Right lobe of liver (tissue), 4 donors: ENCODE data around the gene SESTD1.

Experiments
- CTCF ChIP-seq, 4 donors: fragments of 200-600 bp in 3 of 4; fragments of 450-650 bp in 1 of 4; IDR thresholded peaks; one replicate each; pipeline versions ENCODE4 v1.5.1 to v1.8.0; 2016 to 2022; ENCODE audit warnings: antibody characterized with exemption in 4 of 4, mild to moderate bottlenecking in 2 of 4
- POLR2A ChIP-seq: fragments of 450-650 bp; IDR thresholded peaks from one replicate; pipeline ENCODE4 v1.6.1; 2017; ENCODE audit warnings: antibody characterized with exemption, mild to moderate bottlenecking
- donor health status: DM: no; HTN: no; CAD: no.
- donor health status: DM: no; HTN: no; CAD: no.
- donor health status: DM: no; HTN: yes; CAD: no.

GRCh38 chr2:179290329-179290728 is 25.7 kb upstream of the SESTD1 start:
- TF ChIP-seq CTCF (IDR thresholded peaks at IDR 0.05), result no peak
- TF ChIP-seq POLR2A, result no peak
